T follicular helper cell (primary cell): ENCODE results near the gene ATP6V0B.

ENCODE experiments used
- DNase-seq: peaks from one replicate; pipeline ENCODE4 v3.0.0-alpha.2; 2020; ENCODE audit warnings: low read depth
- total RNA-seq, 2 experiments: gene quantifications; one replicate each; lab custom pipeline; 2026; lab: John Stamatoyannopoulos, UW

The ATP6V0B gene
- 65.8 to 121 reads per million in 2 experiments for total RNA-seq

GRCh38 chr1:43974443-43975248, at the start of gene ATP6V0B:
Gene ATP6V0B (plus strand): TSS chr1:43974960. CDS start chr1:43975041, 81 bp downstream.
- peak; percentile 92 for DNase-seq

- DNase-seq = no peak
Observed at GRCh38 chr1:43925846-43926245, 48.9 kb upstream of the ATP6V0B start.

GRCh38 chr1:43930168-43930948, 44.4 kb upstream of the ATP6V0B start:
- DNase-seq = no peak

GRCh38 chr1:43930949-43931275, 43.8 kb upstream of the ATP6V0B start:
- DNase-seq = no peak

GRCh38 chr1:43931711-43932660, 42.8 kb upstream of the ATP6V0B start:
- DNase-seq = no peak

GRCh38 chr1:43932786-43933385, 41.9 kb upstream of the ATP6V0B start:
- DNase-seq = no peak

- no peak for DNase-seq
Observed at GRCh38 chr1:43933386-43934100, 41.2 kb upstream of the ATP6V0B start, which contains the start of gene ARTN. Gene ARTN (plus strand): TSS chr1:43933801. CDS start chr1:43935657, 1,856 bp downstream.

- DNase-seq = peak; percentile 18
Observed at GRCh38 chr1:43934101-43934985, 40.4 kb upstream of the ATP6V0B start.

- no peak for DNase-seq
Observed at GRCh38 chr1:43934986-43935324, 39.8 kb upstream of the ATP6V0B start.

GRCh38 chr1:43935711-43936427, 38.9 kb upstream of the ATP6V0B start:
- DNase-seq = no peak

- no peak for DNase-seq
Observed at GRCh38 chr1:43936431-43937151, 38.2 kb upstream of the ATP6V0B start.

GRCh38 chr1:43937179-43937865, 37.4 kb upstream of the ATP6V0B start:
- no peak for DNase-seq

- no peak for DNase-seq
Observed at GRCh38 chr1:43938383-43938782, 36.4 kb upstream of the ATP6V0B start.

GRCh38 chr1:43938892-43939587, 35.7 kb upstream of the ATP6V0B start:
- DNase-seq = no peak

GRCh38 chr1:43942411-43942810, 32.3 kb upstream of the ATP6V0B start:
- DNase-seq = no peak

- no peak for DNase-seq
Observed at GRCh38 chr1:43944860-43945259, 29.9 kb upstream of the ATP6V0B start.

- no peak for DNase-seq
Observed at GRCh38 chr1:43945674-43946235, 29.0 kb upstream of the ATP6V0B start.
